BE2C (cell line): ENCODE results near the gene PC.
A peak's percentile ranks its signal among the peaks of the same experiment; 100 is the strongest.

Source experiments
- DNase-seq: peaks from one replicate; pipeline ENCODE4 v3.0.0-alpha.2; 2020
- H3K27me3 ChIP-seq: fragments of 250-450 bp; sonication (Bioruptor Pico); 2 replicates; pipeline ENCODE4 v1.5.1; 2020; ENCODE audit warnings: mild to moderate bottlenecking
- H3K36me3 ChIP-seq: fragments of 250-450 bp; sonication (Bioruptor Pico); 2 replicates; pipeline ENCODE4 v1.5.1; 2020; ENCODE audit warnings: mild to moderate bottlenecking
- H3K4me1 ChIP-seq: fragments of 250-450 bp; sonication (Bioruptor Pico); 2 replicates; pipeline ENCODE4 v1.5.1; 2020
- H3K4me3 ChIP-seq: 2 replicates; pipeline ENCODE4 v1.5.1; 2011; ENCODE audit warnings: low read depth, low read length
- H3K9me3 ChIP-seq: fragments of 250-450 bp; sonication (Bioruptor Pico); 2 replicates; pipeline ENCODE4 v1.5.1; 2020
- CTCF ChIP-seq: IDR thresholded peaks from 2 replicates; pipeline ENCODE4 v1.5.1; 2012; ENCODE audit warnings: mild to moderate bottlenecking, low read depth, low read length

Gene PC

GRCh38 chr11:66987924-66988637 is 29.9 kb upstream of the PC start:
- no peak for TF ChIP-seq CTCF
- no peaks in the 10 kb centered on the region for H3K27me3 ChIP-seq
- H3K9me3 ChIP-seq, result no peaks in the 10 kb centered on the region; the same call in 1 of the 2 replicates
- H3K4me3 ChIP-seq, result no peak overlapping the region
- peaks cover 9% of the 10 kb centered on the region for H3K4me1 ChIP-seq
- DNase-seq, result no peak
- H3K36me3 ChIP-seq, result no peaks in the 10 kb centered on the region

GRCh38 chr11:66987158-66987620 is 29.0 kb upstream of the PC start:
- H3K27me3 ChIP-seq, result no peaks in the 10 kb centered on the region
- no peaks in the 10 kb centered on the region; the same call in 1 of the 2 replicates for H3K9me3 ChIP-seq
- no peak overlapping the region for H3K4me3 ChIP-seq
- no peak for TF ChIP-seq CTCF
- H3K4me1 ChIP-seq, result peaks cover 9% of the 10 kb centered on the region
- DNase-seq, result peak; percentile 44
- no peaks in the 10 kb centered on the region for H3K36me3 ChIP-seq

- Histone ChIP-seq H3K9me3 (no peaks in the 10 kb centered on the region; the same call in 1 of the 2 replicates), H3K36me3 (no peaks in the 10 kb centered on the region), H3K4me1 (peaks cover 9% of the 10 kb centered on the region), H3K27me3 (no peaks in the 10 kb centered on the region), H3K4me3 (no peak overlapping the region)
- DNase-seq, result no peak
- no peak for TF ChIP-seq CTCF
Observed at GRCh38 chr11:66986178-66986545, 28.0 kb upstream of the PC start.

GRCh38 chr11:66985508-66986177 is 27.5 kb upstream of the PC start:
- no peak for DNase-seq
- H3K4me1 ChIP-seq, result peaks cover 9% of the 10 kb centered on the region
- H3K27me3 ChIP-seq, result no peaks in the 10 kb centered on the region
- H3K36me3 ChIP-seq, result no peaks in the 10 kb centered on the region
- no peak overlapping the region for H3K4me3 ChIP-seq
- no peaks in the 10 kb centered on the region; the same call in 1 of the 2 replicates for H3K9me3 ChIP-seq
- TF ChIP-seq CTCF, result no peak

- no peak for DNase-seq
- Histone ChIP-seq H3K9me3 (no peaks in the 10 kb centered on the region), H3K4me1 (peaks cover 9% of the 10 kb centered on the region), H3K27me3 (no peaks in the 10 kb centered on the region), H3K4me3 (no peak overlapping the region), H3K36me3 (no peaks in the 10 kb centered on the region)
- no peak for TF ChIP-seq CTCF
Observed at GRCh38 chr11:66983275-66983924, 25.2 kb upstream of the PC start.
